Dendritic cell treated with granulocyte-macrophage colony-stimulating factor and Interleukin-4, amounts not matched to agents 40 ng/mL and 50 ng/mL, for 4 days (primary cell): Measurements from ENCODE around the gene WTAP.
"Not testable (repeated sequence)": the region's sequence is repeated elsewhere in the genome, so short reads cannot be mapped to it uniquely, and the experiment has no call there.

Experiments
- H3K27ac Mint-ChIP-seq: one replicate; pipeline ENCODE4 v1.8.0; 2022; ENCODE audit warnings: mild to moderate bottlenecking, mixed read lengths
- H3K27me3 Mint-ChIP-seq: one replicate; pipeline ENCODE4 v1.8.0; 2022; ENCODE audit warnings: mild to moderate bottlenecking, mixed read lengths
- H3K36me3 Mint-ChIP-seq: one replicate; pipeline ENCODE4 v1.8.0; 2022; ENCODE audit warnings: low read depth, mixed read lengths
- H3K4me1 Mint-ChIP-seq: one replicate; pipeline ENCODE4 v1.8.0; 2022; ENCODE audit warnings: low read depth, mixed read lengths
- H3K4me3 Mint-ChIP-seq: one replicate; pipeline ENCODE4 v1.8.0; 2022; ENCODE audit warnings: mild to moderate bottlenecking, moderate library complexity, mixed read lengths
- H3K9me3 Mint-ChIP-seq: one replicate; pipeline ENCODE4 v1.8.0; 2022; ENCODE audit warnings: mixed read lengths
- intact Hi-C: fragments of 100-400 bp; cut with micrococcal nuclease; formaldehyde crosslinking; loops from one replicate; pipeline ENCODE4 v1.15.0; 2022

Gene WTAP

DNA sequence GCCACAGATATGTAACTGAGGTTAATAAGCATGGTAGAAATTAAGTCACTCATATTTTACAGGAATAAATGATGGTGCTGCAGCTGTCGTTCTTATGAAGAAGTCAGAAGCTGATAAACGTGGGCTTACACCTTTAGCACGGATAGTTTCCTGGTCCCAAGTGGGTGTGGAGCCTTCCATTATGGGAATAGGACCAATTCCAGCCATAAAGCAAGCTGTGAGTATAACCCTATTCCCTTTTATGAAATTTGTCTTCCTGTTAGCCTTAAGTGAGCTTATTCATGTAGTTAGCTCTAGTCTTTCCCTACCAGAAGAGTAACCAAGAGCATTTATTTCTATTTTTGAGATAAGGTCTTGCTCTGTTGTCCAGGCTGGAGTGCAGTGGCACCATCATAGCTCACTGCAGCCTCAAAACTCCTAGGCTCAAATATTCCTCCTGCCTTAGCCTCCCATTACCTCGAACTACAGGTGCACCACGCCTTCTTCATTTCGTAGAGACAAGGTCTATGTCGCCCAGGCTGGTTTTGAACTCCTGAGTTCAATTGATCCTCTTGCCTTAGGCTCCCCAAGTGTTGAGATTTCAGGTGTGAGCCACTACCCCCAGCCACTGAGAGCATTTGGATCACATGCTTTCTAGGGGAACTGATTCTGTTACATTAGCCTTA, 50.1 kb downstream of the WTAP start:
- no peak overlapping the region for H3K27ac Mint-ChIP-seq
- no peaks in the 10 kb centered on the region for H3K9me3 Mint-ChIP-seq
- no peak overlapping the region for H3K4me3 Mint-ChIP-seq
- H3K27me3 Mint-ChIP-seq, result no peaks in the 10 kb centered on the region
- H3K4me1 Mint-ChIP-seq, result peaks cover 8% of the 10 kb centered on the region
- intact Hi-C loops, result loop anchor here (10.0 kb wide), 1 partner anchor 307 kb away; no protein-coding TSS in a partner anchor
- H3K36me3 Mint-ChIP-seq, result peaks cover 98% of the 10 kb centered on the region

GRCh38 chr6:159778131-159778530, 50.8 kb downstream of the WTAP start:
- Mint-ChIP-seq H3K4me3 (no peak overlapping the region), H3K27ac (no peak overlapping the region), H3K27me3 (no peaks in the 10 kb centered on the region), H3K36me3 (peaks cover 100% of the 10 kb centered on the region), H3K4me1 (peaks cover 15% of the 10 kb centered on the region), H3K9me3 (no peaks in the 10 kb centered on the region)
- intact Hi-C loops, result loop anchor here (10.0 kb wide), 1 partner anchor 307 kb away; no protein-coding TSS in a partner anchor

GRCh38 chr6:159778542-159779103, 51.3 kb downstream of the WTAP start:
- H3K27ac Mint-ChIP-seq, result no peak overlapping the region
- intact Hi-C loops, result loop anchor here (10.0 kb wide), 1 partner anchor 306 kb away; no protein-coding TSS in a partner anchor
- H3K9me3 Mint-ChIP-seq, result no peaks in the 10 kb centered on the region
- H3K27me3 Mint-ChIP-seq, result no peaks in the 10 kb centered on the region
- H3K36me3 Mint-ChIP-seq, result peaks cover 100% of the 10 kb centered on the region
- peaks cover 15% of the 10 kb centered on the region for H3K4me1 Mint-ChIP-seq
- H3K4me3 Mint-ChIP-seq, result no peak overlapping the region

GRCh38 chr6:159788276-159788675, 61.0 kb downstream of the WTAP start:
- intact Hi-C loops, result loop anchor here (5.0 kb wide), 1 partner anchor 36 kb away; no protein-coding TSS in a partner anchor
- H3K4me1 Mint-ChIP-seq, result peaks cover 36% of the 10 kb centered on the region

GRCh38 chr6:159788753-159789376, 61.6 kb downstream of the WTAP start:
- peaks cover 99% of the 10 kb centered on the region for H3K36me3 Mint-ChIP-seq
- H3K4me3 Mint-ChIP-seq, result peak overlapping the region; percentile 91
- H3K9me3 Mint-ChIP-seq, result no peaks in the 10 kb centered on the region
- no peaks in the 10 kb centered on the region for H3K27me3 Mint-ChIP-seq
- intact Hi-C loops, result loop anchor here (1.0 to 5.0 kb wide), 3 partner anchors 27 to 62 kb away; partner anchors contain the start of genes ACAT2 and WTAP
- H3K27ac Mint-ChIP-seq, result peak overlapping the region; percentile 88
- H3K4me1 Mint-ChIP-seq, result peaks cover 36% of the 10 kb centered on the region

More at GRCh38 chr6:159788276-159788675, 61.0 kb downstream of the WTAP start:
- H3K36me3 Mint-ChIP-seq, result peaks cover 99% of the 10 kb centered on the region
- no peaks in the 10 kb centered on the region for H3K9me3 Mint-ChIP-seq
- no peaks in the 10 kb centered on the region for H3K27me3 Mint-ChIP-seq
- peak overlapping the region; percentile 91 for H3K4me3 Mint-ChIP-seq
- peak overlapping the region; percentile 88 for H3K27ac Mint-ChIP-seq

- Mint-ChIP-seq H3K27ac (peak within 1 kb of the TSS; percentile 88), H3K4me1 (peaks cover 36% of the 10 kb centered on the region), H3K9me3 (no peaks in the 10 kb centered on the region), H3K27me3 (no peaks in the 10 kb centered on the region), H3K36me3 (peaks cover 99% of the 10 kb centered on the region), H3K4me3 (peak within 1 kb of the TSS; percentile 91)
- intact Hi-C loops, result loop anchor here (1.0 to 10.0 kb wide), 6 partner anchors 27 to 155 kb away; partner anchors contain the start of genes ACAT2 and WTAP
Measured at GRCh38 chr6:159789377-159790148, 62.3 kb downstream of the WTAP start, which contains the start of gene TCP1. TSS of gene TCP1 (minus strand) at chr6:159789602. CDS start at chr6:159789468, 134 bp downstream.

DNA sequence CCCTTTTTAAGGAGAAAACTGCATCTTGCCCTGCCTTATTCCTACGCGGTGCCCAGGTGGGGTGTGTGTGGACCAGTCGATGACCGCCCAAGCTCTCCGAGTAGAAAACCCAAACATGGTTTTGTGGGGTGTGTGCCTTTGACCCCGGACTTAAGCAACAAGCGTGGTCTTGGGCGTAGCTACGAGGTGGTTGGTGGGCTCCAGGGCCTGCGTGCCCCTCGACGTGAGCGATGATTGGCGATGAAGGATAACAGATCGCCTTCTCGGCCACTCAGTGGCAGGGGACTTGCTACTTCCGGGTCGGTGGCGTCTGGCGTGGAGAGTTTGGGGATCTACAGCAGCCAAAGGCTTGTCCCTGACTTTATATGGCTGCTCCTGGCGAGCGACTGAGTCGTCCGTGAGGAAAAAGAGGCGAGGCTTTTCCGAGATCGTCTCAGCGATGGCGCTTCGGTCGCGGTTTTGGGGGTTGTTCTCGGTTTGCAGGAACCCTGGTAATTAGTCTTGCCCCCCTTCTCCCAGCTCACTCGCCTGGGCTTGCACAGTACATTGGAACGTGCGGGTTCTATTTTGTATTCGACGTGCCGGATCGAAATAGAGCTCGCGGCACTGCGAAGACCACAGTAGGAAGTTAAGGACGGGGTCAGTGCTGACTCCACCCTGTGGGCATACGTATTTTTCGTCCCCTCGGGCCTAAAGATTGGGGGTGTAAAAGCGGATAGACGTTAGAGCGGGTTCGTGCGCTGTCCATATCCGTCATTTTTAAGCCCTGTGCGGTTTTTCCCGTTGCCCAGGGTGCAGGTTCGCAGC, 63.0 kb downstream of the WTAP start, which contains the start of gene MRPL18:
Gene MRPL18, plus strand, starts transcription at position 319 of the 807 bp plus-strand sequence. Its CDS starts 121 bp downstream, at position 440.
- H3K4me1 Mint-ChIP-seq, result peaks cover 36% of the 10 kb centered on the region
- no peaks in the 10 kb centered on the region for H3K9me3 Mint-ChIP-seq
- H3K4me3 Mint-ChIP-seq, result peak within 1 kb of the TSS; percentile 91
- H3K27me3 Mint-ChIP-seq, result no peaks in the 10 kb centered on the region
- intact Hi-C loops, result loop anchor here (1.0 to 10.0 kb wide), 3 partner anchors 62 to 154 kb away; no protein-coding TSS in a partner anchor
- H3K27ac Mint-ChIP-seq, result peak within 1 kb of the TSS; percentile 88
- peaks cover 96% of the 10 kb centered on the region for H3K36me3 Mint-ChIP-seq

DNA sequence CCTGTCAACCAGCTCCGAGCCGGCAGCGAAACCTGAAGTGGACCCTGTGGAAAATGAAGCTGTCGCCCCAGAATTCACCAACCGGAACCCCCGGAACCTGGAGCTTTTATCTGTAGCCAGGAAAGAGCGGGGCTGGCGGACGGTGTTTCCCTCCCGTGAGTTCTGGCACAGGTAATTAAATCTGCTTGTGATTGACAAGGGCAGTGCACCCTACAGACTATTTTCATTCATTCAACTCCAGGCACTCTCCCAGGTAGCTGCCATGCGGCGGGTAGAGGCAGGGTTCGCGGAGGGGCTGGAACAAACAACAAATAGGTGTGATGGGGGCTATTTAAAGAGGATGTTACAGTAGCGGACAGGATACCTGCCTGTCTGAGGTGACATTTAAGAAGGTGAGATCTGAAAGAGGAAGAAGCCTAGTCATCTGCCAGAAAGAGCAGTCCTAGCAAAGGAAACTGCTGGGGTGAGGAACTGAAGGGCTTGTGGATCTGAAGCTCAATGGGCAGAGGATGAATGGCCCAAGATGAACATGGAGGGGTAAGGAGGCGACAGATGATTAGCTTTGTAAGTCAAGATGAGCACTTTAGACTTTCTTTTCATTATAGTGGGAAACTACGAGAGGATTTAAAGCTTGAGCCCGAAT, 63.8 kb downstream of the WTAP start:
- Mint-ChIP-seq H3K27me3 (no peaks in the 10 kb centered on the region), H3K4me1 (peaks cover 36% of the 10 kb centered on the region), H3K36me3 (peaks cover 96% of the 10 kb centered on the region), H3K4me3 (peak overlapping the region; percentile 91), H3K9me3 (no peaks in the 10 kb centered on the region), H3K27ac (peak overlapping the region; percentile 88)
- intact Hi-C loops, result loop anchor here (1.0 to 10.0 kb wide), 3 partner anchors 61 to 154 kb away; no protein-coding TSS in a partner anchor

- H3K4me1 Mint-ChIP-seq, result peaks cover 22% of the 10 kb centered on the region
- intact Hi-C loops, result loop anchor here (5.0 to 10.0 kb wide), 2 partner anchors 57 to 150 kb away; no protein-coding TSS in a partner anchor
- not testable (repeated sequence) for H3K9me3 Mint-ChIP-seq, H3K27me3 Mint-ChIP-seq, H3K4me3 Mint-ChIP-seq, H3K27ac Mint-ChIP-seq
- H3K36me3 Mint-ChIP-seq, result peaks cover 96% of the 10 kb centered on the region
Measured at GRCh38 chr6:159794976-159795375, 67.7 kb downstream of the WTAP start.

DNA sequence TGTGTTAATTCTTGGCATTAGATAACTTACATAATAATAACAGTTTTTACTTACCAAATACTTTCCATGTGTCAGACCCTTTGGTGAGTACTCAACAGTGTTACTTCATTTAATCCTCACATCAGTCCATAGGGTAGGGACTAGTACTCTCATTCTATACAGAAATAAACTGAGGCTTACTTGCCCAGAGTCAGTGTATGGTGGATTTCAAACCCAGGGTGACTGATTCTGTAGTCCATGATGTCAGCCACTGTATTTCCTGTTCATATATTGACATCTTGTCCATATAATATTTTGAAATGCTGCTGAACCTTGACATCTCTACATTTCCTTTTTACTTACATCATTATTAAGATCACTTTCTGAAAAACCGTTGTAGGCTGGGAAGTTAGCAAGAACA, 70.2 kb downstream of the WTAP start:
- no peak overlapping the region for H3K27ac Mint-ChIP-seq
- H3K4me1 Mint-ChIP-seq, result peaks cover 4% of the 10 kb centered on the region
- H3K4me3 Mint-ChIP-seq, result no peak overlapping the region
- peaks cover 7% of the 10 kb centered on the region for H3K9me3 Mint-ChIP-seq
- intact Hi-C loops, result loop anchor here (10.0 kb wide), 1 partner anchor 147 kb away; no protein-coding TSS in a partner anchor
- H3K36me3 Mint-ChIP-seq, result peaks cover 76% of the 10 kb centered on the region
- H3K27me3 Mint-ChIP-seq, result no peaks in the 10 kb centered on the region

DNA sequence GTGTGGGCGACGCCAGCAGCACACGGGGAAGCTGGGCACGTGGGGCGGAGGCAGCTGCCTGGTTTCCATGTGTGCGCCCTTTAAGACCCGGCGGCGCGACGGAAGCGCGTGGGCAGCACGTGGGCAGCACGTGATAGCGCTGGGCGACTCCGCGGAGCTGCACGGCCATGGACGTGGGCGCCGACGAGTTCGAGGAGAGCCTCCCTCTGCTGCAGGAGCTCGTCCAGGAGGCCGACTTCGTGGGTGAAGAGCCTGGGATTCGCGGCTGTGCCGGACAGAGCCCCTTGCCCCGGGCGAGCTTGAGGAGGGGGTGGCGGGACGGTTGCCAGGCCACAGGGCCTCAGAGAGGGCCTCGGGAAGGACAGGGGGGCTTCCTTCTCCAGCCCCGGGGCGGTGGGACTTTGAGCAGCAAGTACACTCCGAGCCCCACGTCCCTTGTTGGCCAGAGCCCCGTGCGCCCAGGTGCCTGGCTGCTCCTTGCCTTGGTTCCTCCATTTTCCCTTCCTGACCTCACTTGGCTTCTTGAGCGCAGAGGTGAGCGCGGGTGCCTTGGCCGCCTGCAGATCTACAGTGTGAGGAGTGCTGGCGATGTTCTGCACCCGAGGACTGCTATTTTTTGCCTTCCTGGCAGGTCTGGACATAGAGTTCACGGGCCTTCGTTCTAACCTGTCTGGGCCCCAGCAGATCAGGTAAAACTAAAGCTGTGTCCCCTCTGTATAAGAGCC, 73.0 kb downstream of the WTAP start, which contains the start of gene PNLDC1:
Gene PNLDC1, plus strand, starts transcription at position 136 of the 725 bp plus-strand sequence. Its CDS starts 32 bp downstream, at position 168.
- H3K27ac Mint-ChIP-seq, result no peak within 1 kb of the TSS
- H3K9me3 Mint-ChIP-seq, result peaks cover 7% of the 10 kb centered on the region
- no peaks in the 10 kb centered on the region for H3K4me1 Mint-ChIP-seq
- H3K4me3 Mint-ChIP-seq, result no peak within 1 kb of the TSS
- peaks cover 52% of the 10 kb centered on the region for H3K36me3 Mint-ChIP-seq
- intact Hi-C loops, result no loop called here
- no peaks in the 10 kb centered on the region for H3K27me3 Mint-ChIP-seq

DNA sequence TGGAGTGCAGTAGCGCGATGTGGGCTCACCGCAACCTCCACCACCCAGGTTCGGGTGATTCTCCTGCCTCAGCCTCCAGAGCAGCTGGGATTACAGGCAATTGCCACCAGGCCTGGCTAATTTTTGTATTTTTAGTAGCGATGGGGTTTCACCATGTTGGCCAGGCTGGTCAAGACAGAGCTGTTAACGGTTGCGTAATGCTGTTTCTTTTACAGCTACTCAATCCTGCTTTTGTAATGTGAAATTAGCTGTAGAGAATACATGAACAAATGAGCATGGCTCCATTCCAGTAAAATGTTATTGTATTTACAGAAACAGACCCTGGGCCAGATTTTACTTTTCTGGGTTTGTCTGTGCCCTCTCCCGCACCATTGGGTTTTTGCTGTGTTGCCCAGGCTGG, 74.6 kb downstream of the WTAP start:
- peaks cover 8% of the 10 kb centered on the region for H3K4me1 Mint-ChIP-seq
- peaks cover 7% of the 10 kb centered on the region for H3K9me3 Mint-ChIP-seq
- H3K27ac Mint-ChIP-seq, result no peak overlapping the region
- peaks cover 36% of the 10 kb centered on the region for H3K36me3 Mint-ChIP-seq
- no peak overlapping the region for H3K4me3 Mint-ChIP-seq
- H3K27me3 Mint-ChIP-seq, result no peaks in the 10 kb centered on the region
- intact Hi-C loops, result no loop called here
